Hematopoietic multipotent progenitor cell treated with erythropoietin and hydrocortisone succinate and interleukin-3 and kit ligand, for 8 days (in vitro differentiated cells): ENCODE results near the gene TSPAN6.
A peak's percentile ranks its signal among the peaks of the same experiment; 100 is the strongest.

Source experiments
- DNase-seq: peaks from one replicate; pipeline ENCODE4 v3.0.0-alpha.2; 2015

The TSPAN6 gene

GRCh38 chrX:100647095-100647494, 10.5 kb upstream of the TSPAN6 start:
- no peak for DNase-seq

GRCh38 chrX:100645106-100645505, 8.5 kb upstream of the TSPAN6 start:
- DNase-seq = no peak

- no peak for DNase-seq
Observed at GRCh38 chrX:100643956-100644860, 7.6 kb upstream of the TSPAN6 start, which contains the start of gene SRPX2. SRPX2 (plus strand) TSS chrX:100644199; CDS start chrX:100646323, 2,124 bp downstream.

- DNase-seq = no peak
Observed at GRCh38 chrX:100643212-100643611, 6.6 kb upstream of the TSPAN6 start.

GRCh38 chrX:100642290-100642689, 5.7 kb upstream of the TSPAN6 start:
- DNase-seq = no peak

GRCh38 chrX:100635989-100636320, 651 bp downstream of the TSPAN6 start:
- DNase-seq = no peak

GRCh38 chrX:100635040-100635439, 1.6 kb downstream of the TSPAN6 start:
- DNase-seq = no peak

- no peak for DNase-seq
Observed at GRCh38 chrX:100625985-100626491, 10.6 kb downstream of the TSPAN6 start.

- DNase-seq = no peak
Observed at GRCh38 chrX:100623001-100623400, 13.6 kb downstream of the TSPAN6 start.

- peak; percentile 36 for DNase-seq
Observed at GRCh38 chrX:100615005-100615404, 21.6 kb downstream of the TSPAN6 start.

GRCh38 chrX:100611951-100612350, 24.7 kb downstream of the TSPAN6 start:
- no peak for DNase-seq

GRCh38 chrX:100609591-100609990, 27.0 kb downstream of the TSPAN6 start:
- DNase-seq = no peak

GRCh38 chrX:100606753-100607152, 29.9 kb downstream of the TSPAN6 start:
- no peak for DNase-seq

- DNase-seq = no peak
Observed at GRCh38 chrX:100600758-100601157, 35.8 kb downstream of the TSPAN6 start.

- no peak for DNase-seq
Observed at GRCh38 chrX:100600340-100600739, 36.3 kb downstream of the TSPAN6 start.

GRCh38 chrX:100599456-100599855, 37.1 kb downstream of the TSPAN6 start:
- DNase-seq = no peak

- DNase-seq = no peak
Observed at GRCh38 chrX:100596601-100597000, 40.0 kb downstream of the TSPAN6 start.

- DNase-seq = peak; percentile 6
Observed at GRCh38 chrX:100593581-100593980, 43.0 kb downstream of the TSPAN6 start.

GRCh38 chrX:100593126-100593525, 43.5 kb downstream of the TSPAN6 start:
- no peak for DNase-seq

GRCh38 chrX:100591256-100592051, 45.2 kb downstream of the TSPAN6 start:
- DNase-seq = no peak

GRCh38 chrX:100587861-100588260, 48.7 kb downstream of the TSPAN6 start:
- no peak for DNase-seq

- DNase-seq = no peak
Observed at GRCh38 chrX:100586747-100587146, 49.9 kb downstream of the TSPAN6 start.

- no peak for DNase-seq
Observed at GRCh38 chrX:100584611-100585010, 52.0 kb downstream of the TSPAN6 start, which contains the start of gene TNMD. TNMD (plus strand) TSS chrX:100584936; CDS start chrX:100585019, 83 bp downstream.
